ENCODE results near the gene TCL1B.
A peak's percentile ranks its signal among the peaks of the same experiment; 100 is the strongest.

TCL1B gene

DNA sequence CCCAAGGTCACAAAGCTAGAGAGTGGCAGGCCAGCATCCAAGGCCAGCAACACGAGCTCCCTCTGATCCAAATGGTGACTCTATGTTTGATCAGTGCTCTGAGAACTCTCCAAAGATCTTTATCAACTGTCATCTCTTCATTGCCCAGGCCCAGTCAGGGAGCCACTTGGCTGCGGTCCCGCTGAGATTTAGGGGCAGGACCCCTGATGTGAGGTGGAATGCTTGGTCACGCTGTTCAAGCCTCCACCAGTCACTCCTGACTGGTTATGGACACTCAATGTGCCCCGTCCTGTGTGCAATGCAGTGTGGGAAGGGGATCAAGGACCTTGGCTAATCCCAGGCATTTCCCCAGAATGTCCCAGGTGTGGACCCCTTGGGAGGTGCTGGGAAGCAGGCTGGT is 19.8 kb upstream of the TCL1B start:
- no peak for DNase-seq (ENCODE audit: low read depth in 2 of 2)

DNA sequence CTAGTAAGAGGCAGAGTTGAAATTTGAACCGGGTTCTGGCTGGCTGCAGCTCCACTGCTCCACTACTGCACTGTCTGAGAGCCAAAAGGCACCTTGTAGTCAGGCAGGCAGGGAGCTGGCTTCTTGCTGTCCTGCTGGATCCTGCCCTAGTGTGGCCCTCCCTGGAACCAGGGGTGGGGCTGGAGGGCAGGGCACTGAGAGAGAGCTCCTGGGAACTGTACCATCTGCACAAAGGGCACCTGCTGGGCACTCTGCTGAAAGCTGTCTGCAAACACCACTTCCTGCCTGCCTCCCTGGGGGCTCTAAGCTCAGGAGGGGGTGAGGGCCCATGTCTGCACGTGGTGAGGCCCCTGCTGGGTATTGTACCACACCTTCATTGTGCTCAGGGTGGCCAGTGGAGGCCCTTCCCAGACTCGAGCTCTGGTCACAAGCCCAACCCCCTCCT is 19.0 kb upstream of the TCL1B start:
- no peak for DNase-seq (ENCODE audit: low read depth in 2 of 2)

DNA sequence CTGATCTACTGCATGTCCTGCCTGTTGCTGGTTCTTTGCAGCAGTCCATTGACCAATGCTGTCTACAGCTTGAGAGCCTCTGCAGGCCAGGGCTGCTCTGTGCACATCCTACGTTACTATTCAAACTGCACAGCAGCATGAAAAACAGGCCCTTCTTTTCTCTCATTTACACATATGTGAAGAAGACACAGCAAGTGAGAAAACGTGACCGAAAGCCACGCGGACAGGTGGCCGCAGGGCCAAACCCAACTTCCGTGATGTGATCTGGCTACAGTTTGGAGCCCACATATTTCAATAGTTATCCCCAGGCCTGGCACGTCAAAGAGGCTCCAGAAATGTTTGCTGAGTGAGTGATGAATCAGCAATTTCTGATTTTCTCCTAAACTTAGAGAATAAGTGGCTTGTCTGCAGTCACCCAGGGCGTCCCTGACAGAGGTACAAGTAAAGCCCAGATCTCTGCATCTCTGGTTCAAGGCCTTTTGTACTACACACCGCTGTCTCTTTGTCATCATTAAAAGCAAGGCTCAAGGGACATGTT is 17.9 kb upstream of the TCL1B start:
- no peak for DNase-seq (ENCODE audit: low read depth in 2 of 2)

DNA sequence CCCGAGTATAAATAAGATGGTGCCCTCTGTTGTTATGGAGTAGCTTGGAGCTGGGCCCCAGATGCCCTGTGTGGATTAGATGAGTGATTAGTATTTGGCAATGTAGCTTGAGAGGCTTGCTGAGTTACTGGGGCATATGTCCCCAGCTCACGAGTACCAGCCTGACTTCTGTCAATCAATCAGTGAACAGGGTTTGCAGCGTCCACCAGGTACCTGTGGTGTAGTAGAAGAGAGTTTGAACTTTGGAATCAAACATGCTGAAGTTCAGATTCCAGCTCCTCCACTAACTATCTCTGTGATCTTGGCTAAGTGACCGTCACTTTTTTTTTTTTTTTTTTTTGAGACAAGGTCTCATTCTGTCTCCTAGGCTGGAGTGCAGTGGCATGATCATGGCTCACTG is 11.6 kb upstream of the TCL1B start:
- DNase-seq (ENCODE audit: low read depth in 2 of 2): no peak

DNA sequence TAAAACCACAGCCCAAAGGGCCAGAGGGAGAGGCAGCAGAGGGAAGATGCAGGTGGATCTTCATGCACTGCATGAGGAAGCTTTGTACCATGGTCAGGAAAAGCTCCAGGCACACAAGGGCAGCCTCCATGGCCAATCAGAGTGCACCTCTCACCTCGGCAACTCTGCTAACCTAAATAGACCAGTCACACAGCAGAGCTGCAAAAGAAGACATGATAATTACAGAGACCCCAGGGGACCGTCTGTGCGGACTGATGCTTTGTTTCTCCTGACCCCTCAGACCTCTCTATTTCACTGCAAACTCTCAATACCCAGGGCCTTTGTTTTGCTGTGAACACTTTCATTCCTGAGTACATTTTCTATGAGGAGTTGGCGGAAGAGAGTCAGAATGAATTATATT is 10.7 kb upstream of the TCL1B start:
- no peak for DNase-seq (ENCODE audit: low read depth in 2 of 2)

- DNase-seq (ENCODE audit: low read depth in 2 of 2): no peak
Measured at GRCh38 chr14:95677179-95677835, 8.9 kb upstream of the TCL1B start.

GRCh38 chr14:95679148-95679815 is 6.9 kb upstream of the TCL1B start:
- no peak for DNase-seq (ENCODE audit: low read depth in 2 of 2)

DNA sequence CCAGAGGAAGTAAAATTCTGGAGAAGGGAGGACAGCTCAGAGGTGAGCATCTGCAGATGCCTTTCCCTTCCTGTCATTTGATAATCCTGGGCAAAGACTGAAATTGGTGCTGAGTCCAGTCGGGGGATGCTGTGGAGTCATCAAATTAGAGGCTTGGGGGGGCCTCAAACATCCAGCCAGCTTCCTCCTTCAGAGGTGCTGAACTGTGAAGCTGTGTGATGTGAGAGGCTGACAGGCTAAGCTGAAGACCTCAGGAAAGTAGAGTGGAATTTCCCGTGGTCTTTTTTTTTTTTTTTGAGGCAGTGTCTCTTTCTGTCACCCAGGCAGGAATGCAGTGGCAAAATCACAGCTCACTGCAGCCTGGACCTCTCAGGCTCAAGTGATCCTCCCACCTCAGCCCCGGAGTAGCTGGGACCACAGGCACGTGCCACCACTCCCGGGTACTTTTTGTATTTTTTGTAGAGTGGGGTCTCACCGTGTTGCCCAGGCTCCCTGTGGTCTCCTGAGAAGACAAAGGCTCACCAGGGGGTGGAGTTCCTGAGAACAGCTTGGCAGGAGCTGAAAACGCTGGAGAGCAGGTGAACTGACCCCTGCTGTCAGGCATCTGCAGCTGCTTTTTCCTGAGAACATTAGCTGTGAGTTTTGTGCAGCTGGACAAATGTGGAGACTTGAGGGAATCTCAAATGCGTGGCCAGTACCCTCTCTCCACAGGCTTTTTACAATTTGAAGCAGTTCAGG is 6.1 kb upstream of the TCL1B start:
- no peak for DNase-seq (ENCODE audit: low read depth in 2 of 2)

DNA sequence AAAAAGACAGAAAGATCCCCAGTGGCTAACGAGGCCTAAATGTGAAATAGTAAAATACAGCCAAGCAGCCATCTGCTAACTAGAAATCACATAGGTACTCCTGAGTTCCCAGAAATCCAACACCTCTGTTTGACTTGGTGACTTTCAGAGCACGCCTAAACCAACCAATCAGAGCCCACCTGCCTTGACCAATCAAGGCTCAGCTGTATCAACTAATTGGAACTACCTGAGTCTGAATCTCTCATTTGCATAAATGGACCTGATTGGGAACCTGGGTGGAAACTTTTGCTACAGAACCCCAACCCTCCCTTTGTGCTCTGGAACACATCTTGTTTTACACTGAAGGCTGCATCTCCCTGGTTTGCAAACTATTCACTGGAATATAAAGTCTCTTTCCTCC is 5.1 kb upstream of the TCL1B start:
- no peak for DNase-seq (ENCODE audit: low read depth in 2 of 2)

DNA sequence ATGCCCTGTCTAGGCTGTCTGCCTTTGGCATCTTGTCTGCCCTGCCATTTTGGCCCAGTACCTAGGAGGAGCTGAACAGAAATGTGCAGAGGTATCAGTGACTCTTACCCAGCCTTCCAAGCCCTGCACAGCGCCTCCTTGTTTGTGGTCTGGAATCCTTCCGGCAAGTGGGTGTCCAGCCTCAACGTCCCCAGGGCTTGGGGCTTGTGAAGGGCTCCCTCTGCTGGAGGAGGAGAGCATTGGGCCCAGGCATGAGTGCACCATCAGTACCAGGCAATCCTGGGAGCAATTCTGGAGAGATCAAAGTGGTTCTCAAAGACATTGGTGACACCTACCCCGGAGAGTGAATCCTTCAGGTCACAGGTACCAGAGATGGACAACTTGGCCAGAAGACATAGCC is 2.4 kb upstream of the TCL1B start:
- DNase-seq (ENCODE audit: low read depth in 2 of 2): peak in 1 of 2 donors; percentile 5

DNA sequence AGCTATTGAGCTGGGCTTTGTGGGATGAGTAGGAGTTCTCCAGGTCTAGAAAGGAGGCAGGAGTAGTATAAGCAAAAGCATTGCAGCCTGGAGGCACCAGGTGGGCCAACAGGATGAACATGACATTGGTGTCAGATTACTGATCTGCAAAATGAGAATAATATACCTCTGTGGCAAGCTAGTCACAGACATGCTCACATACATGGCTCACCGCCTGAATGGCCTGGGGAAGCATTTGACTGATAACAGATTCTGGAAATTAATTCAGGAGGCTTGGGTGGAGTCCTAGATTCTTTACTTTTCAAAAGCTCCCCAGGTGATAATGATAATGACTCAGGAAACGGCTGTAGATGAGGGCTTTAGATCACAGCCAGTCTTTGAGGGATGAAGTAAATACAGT is 709 bp downstream of the TCL1B start:
- DNase-seq (ENCODE audit: low read depth in 2 of 2): no peak

DNA sequence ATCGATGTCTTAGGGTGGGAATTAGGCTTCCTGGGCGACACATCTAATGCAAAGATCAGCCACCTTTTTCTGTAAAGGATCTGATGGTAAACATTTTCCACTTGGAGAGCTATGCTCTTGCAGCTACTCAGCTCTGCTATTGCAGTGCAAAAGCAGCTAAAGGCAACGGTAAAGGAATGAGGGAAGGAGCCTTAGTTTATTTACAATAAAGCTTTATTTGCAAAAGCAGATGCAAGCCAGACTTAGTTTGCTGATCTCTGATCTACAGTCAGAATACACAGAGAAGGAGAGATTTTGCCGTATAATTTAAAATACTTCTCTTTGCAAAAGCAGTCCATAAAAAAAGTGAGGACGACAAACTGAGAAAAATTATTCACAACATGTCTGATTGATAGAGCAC is 3.2 kb downstream of the TCL1B start:
- DNase-seq (ENCODE audit: low read depth in 2 of 2): no peak

GRCh38 chr14:95690815-95691214 is 4.6 kb downstream of the TCL1B start:
- DNase-seq (ENCODE audit: low read depth in 2 of 2): no peak

DNA sequence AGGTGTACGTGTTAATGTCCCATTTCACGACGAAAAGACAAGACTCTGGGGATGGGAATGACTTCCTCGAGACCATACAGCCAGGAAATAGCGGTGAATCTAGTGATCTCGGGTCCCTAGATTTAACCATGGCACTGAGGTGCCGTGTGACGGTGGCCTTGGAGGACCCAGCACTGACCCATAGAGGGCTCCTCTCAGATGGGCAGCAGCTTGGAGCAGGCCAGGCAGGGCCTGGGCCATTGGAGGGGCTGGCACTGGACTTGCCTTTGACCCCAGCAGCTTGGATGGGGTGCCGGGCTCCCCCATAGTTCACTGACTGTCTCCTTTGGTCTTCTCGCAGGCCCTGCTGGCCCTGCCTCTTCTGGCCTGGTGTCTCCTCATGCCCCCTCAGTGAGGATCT is 5.4 kb downstream of the TCL1B start:
- DNase-seq (ENCODE audit: low read depth in 2 of 2): no peak

DNA sequence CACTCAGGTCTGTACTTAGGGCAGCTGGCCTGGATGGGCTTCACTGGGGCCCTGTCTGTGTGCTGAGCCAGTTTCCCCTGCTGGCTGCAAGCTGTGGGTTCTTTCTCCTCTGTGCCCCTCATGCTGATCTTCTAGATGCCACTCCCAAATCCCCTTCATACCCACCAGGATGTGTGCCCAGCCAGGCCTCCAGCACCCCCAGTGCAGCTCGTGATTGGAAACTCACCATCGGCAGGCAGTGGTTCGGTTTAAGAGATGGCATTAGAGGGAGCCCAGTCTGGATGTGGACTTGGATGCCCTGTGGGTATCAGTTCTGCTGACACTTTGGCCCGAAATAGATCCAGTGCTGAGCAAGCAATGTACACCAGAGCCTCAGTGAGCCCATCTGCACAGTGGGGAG is 5.9 kb downstream of the TCL1B start:
- DNase-seq (ENCODE audit: low read depth in 2 of 2): no peak

DNA sequence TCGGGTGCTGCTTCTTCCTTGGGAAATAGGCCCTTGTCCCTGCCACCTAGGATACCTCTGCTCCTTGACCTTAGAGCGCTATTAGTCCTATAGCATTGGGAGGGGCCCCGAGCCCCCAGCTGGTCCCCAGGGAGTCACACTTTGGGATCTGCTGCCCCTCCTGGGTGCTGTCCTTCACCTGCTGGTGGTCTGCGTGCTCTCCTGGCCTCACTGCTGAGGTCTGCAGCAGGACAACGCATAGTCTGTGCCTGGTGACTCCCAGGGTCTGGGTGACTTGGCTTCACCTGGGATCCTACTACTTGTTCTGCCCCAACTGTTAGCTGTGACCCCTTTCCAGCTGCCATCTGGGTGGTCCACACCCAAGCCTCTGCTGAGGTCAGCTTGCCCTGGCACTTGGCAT is 8.8 kb downstream of the TCL1B start:
- no peak for DNase-seq (ENCODE audit: low read depth in 2 of 2)

GRCh38 chr14:95695913-95696312 is 9.7 kb downstream of the TCL1B start:
- DNase-seq (ENCODE audit: low read depth in 2 of 2): no peak

- no peak for DNase-seq (ENCODE audit: low read depth in 2 of 2)
Measured at GRCh38 chr14:95696741-95697140, 10.5 kb downstream of the TCL1B start.

DNA sequence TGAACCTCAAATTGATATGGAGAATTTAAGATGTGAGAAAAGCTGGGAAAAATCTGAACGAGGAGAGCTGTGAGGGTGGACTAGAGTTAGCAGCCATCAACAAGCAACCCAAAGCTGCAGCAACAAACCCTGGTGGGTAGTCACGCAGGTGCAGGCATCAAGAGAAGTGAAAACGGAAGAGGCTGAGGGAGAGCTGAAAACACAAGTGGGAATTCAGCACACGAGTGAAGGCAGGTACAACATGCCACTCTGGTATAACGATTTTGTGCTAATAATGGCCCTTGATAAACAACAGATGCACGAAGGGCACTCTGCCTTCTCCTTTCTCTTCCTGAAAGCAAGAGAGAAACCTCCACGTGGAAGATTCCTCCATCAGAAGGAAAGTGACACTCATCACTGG is 11.5 kb downstream of the TCL1B start:
- no peak for DNase-seq (ENCODE audit: low read depth in 2 of 2)

DNA sequence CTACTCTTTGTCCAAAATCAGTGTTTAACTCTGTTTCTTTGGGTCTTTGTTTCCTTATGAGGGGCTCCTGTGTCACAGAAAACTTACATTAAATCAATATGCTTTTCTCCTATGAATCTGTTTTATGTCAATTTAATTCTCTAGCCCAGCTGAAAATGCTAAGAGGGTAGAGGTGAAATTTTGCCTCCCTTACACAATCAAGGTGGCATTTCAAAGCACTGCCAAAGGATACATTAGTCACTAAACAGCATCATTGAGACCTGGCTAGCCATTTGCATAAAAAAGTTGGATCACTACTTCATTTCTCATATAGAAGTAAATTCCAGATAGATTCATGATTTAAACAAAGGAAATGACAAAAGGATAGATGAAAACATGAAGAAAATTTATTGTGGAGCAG is 12.1 kb downstream of the TCL1B start:
- no peak for DNase-seq (ENCODE audit: low read depth in 2 of 2)

DNA sequence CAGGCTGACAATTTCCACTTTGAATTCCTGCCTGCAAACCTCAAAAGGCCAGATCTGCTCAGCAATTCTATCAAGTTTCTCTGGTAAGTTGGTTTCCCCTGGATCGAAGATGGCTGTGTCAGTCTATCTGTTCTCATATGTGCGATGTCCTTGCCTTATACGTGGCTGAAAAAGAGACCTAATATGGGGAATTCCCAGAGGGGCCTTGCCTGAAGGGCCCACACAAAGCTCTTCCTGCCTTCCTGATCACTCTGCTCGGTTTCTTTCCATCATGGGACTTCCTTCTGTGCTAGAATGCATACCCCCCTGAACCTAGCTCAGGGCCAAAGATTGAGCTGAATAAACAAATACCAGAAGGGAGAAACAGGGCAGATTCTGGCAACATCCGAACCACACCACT is 13.2 kb downstream of the TCL1B start:
- no peak for DNase-seq (ENCODE audit: low read depth in 2 of 2)

DNA sequence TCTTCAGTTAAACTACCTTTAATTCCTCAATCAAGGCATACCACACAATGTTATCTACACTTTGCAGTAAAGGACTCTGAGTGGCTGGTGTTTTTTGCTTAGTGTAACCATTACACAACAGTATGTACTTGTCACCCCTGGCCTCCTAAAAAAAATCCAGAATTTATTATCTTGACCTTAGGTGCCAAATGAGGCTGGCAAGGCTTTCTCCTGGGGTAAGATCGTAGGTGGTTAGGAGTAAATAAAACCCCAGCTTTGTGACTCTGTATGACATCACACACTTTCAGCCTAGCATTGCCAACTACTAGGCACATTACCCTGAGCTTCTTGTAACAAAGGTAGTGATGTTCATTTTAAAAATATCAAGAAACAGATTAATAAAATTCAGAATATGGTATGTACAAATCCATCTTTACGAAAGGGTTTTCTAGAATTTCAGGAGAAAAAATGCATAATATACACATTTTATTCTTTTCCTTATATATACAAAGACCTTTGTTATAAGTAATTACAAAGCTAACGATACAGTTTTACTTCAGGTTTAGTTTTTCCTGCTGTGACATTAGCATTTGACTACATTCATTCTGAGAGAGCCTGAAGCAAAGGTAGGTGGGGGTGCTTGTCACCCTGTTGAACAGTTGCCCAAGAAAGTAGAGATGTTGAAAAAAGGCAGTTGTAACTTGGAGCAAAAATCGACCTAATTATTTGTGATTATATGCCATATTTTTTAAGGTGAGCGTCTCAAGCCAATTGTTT is 14.2 kb downstream of the TCL1B start:
- no peak for DNase-seq (ENCODE audit: low read depth in 2 of 2)
